Muscle of back (tissue), 11 donors: ENCODE measurements around the gene CMTM6. TPM values are rescaled to one million over a fixed set of nuclear protein-coding genes. Genes with fewer than 3 reads are reported as not detected.
A peak's percentile ranks its signal among the peaks of the same experiment; 100 is the strongest.
"Not testable (repeated sequence)": the region's sequence is repeated elsewhere in the genome, so short reads cannot be mapped to it uniquely, and the experiment has no call there.

Source experiments
- DNase-seq, 3 donors: peaks; one replicate each; pipeline versions ENCODE4 v3.0.0 to v3.0.0-alpha.2; 2013
- polyA plus RNA-seq, 10 donors: library from polyadenylated mRNA; unstranded; fragments of 120-200 nt; gene quantifications; one replicate each; pipeline ENCODE4 v1.2.1, GENCODE V29; 2013; ENCODE audit not compliant: insufficient read length in 10 of 10

CMTM6 gene
- polyA plus RNA-seq, 10 donors: 22.1 to 34.6 (median 28.2) TPM

GRCh38 chr3:32469151-32469874 is 33.3 kb downstream of the CMTM6 start:
- DNase-seq: peak in 1 of 3 donors; percentile 20

DNA sequence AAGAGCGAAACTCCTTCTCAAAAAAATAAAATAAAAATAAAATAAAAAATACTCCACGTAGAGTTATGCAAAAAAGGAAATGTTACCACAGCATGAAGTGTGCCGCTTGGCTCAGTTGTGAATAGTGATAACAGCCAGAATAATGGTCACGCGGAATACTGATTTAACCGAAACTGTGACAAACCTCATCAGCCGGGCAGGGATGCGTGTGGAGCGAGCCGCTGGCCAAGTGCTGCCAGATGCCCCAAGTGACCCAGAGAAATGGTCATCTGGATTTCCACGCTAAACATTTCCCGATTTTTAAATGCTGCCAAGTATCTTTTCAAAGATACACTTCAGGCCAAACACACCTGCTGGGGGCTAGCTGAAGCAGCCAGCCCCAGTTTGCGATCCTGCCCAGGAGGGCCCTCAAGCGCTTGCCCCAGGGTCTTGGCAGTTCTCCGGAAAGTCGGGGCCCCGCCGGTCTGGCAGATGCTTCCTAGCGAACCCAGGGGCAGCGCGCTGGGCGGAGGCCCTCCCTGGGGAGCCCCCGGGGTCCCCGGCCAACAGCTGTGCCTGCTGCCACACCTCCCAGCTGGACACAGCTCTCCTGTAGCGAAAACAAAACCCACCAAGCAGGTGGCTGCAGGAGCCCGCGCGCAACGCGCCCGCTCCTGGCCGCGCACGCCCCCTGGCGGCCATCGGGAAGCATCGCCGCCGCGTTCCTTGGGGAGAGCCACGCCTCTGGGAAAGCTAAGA is 35.1 kb downstream of the CMTM6 start:
- peak; percentile 66 to 87 (median 85) for DNase-seq

DNA sequence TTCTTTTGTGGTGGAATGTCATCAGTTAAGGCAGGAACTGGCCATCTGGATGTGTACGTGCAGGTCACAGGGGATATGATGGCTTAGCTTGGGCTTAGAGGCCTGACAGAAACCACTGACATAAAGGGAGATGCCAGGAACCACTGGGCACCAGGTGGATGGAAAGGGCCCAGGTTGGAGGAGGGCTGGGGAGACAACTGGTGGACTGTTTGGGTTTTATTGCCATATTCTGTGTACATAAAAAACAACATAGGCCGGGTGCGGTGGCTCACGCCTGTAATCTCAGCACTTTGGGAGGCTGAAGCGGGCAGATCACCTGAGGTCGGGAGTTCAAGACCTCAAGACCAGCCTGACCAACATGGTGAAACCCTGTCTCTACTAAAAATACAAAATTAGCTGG is 35.8 kb downstream of the CMTM6 start:
- peak in 1 of 3 donors; percentile 12 for DNase-seq

DNA sequence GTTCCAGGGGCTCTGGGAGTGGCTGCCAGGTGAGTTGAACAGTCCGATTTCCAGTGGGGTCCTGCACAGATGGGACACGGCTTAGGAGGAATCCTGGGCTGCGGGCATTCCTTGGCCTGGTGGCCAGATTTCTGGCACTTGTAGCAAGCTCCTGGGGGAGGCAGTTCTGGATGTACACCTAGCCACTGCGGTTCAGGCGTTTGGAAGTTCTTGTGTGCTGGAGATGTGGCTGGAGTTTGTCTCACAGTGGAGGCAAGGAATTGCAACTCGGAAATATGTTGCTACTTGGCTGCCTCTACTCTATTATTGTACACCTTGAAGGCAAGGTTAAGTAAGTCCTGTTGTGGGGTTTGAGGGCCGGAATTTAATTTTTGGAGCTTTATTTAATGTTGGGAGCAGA is 37.9 kb downstream of the CMTM6 start:
- not testable (repeated sequence) for DNase-seq

- not testable (repeated sequence) for DNase-seq
These were observed 39.2 kb downstream of the CMTM6 start for GRCh38 chr3:32463415-32463814.

- DNase-seq: not testable (repeated sequence)
These were observed 40.3 kb downstream of the CMTM6 start for GRCh38 chr3:32462191-32462986.

DNA sequence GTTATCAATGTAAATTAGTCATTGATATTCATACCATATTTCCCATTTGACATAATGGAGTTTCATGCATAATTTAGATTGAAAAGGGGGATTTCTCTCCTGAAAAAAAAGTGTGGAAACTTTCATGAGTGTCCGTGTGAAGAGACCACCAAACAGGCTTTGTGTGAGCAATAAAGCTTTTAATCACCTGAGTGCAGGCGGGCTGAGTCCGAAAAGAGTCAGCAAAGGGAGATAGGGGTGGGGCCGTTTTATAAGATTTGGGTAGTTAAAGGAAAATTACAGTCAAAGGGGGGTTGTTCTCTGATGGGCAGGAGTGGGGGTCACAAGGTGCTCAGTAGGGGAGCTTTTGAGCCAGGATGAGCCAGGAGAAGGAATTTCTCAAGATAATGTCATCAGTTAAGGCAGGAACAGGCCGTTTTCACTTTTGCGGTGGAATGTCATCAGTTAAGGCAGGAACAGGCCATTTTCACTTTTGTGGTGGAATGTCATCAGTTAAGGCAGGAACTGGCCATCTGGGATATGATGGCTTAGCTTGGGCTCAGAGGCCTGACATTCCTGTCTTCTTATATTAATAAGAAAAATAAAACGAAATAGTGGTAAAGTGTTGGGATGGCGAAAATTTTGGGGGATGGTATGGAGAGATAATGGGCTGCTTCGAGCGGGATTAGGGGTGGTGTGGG is 41.7 kb downstream of the CMTM6 start:
- not testable (repeated sequence) for DNase-seq

GRCh38 chr3:32460031-32460749 is 42.5 kb downstream of the CMTM6 start:
- DNase-seq: peak in 1 of 3 donors; percentile 39

DNA sequence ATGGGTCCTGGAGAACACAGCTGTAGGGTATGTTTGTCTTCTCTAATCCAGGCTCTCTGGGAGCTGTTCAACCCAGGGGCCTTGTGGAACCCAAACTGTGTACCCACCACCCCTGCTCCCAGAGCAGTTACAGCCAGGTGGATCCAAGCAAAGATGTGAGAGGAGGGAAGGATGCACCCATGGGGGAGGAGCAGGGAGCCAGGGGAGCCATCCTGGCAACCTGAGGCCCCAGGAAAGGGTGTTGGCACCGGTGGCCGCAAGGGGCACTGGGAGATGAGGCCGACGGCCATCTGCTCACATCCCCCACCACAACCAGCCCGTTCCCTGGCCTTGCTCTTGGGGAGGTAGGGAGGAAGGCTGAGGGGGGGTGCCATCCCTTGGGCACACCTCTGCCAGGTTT is 43.2 kb downstream of the CMTM6 start:
- DNase-seq: no peak

DNA sequence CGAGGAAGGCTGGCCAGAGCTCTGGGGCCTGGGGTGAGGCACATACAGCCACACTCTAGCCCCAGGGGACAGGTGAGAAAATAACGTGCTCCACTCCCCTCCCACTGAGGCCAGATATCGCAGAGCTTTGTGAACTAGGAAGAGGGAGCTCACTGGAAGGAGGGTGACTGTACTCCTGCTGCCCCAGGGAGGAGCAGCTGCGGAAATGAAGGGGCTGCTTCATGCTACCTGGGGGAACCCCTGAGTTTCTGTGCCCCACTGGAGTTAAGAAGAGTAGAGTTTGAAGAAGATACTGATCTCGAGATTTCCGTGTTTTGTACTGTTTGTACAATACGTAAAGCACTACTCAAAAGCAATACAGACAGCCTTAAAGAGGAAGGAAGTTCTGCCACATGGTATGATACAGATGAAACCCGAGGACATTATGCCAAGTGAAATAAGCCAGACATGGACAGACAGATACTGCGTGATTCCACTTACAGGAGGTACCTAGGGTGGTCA is 44.6 kb downstream of the CMTM6 start:
- no peak for DNase-seq

DNA sequence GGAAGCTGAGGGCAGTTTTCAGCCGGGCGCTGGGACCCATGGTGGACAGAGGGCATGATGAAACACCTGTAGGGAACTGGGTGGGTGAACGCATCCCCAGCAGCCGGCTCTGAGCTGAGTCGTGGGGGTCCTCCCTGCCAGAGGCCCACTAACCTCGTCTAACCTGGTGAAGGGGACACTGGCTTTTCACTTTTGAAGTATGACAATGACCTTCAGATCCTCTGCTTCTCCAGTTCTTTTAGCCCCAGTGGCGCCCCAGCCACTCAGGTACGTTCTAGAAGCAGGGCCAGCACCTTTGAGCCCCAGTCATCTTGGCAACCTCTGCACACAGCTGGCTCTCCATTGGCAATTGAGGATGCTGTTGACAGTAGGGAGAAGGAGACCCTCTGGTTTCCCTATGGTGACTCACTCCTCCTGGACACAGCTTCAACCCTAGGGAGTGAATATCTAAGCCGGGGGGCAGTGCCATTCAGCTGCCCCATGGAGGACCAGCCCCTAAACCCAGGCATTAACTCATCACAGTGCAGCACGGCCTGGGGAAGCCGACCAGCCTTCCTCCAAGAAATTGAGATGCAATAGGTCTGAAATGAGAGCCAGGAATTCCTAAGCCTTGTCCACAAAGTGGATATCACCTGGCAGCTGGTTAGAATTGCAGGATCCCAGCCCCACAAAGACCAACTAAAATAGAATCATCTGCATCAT is 46.1 kb downstream of the CMTM6 start:
- no peak for DNase-seq

DNA sequence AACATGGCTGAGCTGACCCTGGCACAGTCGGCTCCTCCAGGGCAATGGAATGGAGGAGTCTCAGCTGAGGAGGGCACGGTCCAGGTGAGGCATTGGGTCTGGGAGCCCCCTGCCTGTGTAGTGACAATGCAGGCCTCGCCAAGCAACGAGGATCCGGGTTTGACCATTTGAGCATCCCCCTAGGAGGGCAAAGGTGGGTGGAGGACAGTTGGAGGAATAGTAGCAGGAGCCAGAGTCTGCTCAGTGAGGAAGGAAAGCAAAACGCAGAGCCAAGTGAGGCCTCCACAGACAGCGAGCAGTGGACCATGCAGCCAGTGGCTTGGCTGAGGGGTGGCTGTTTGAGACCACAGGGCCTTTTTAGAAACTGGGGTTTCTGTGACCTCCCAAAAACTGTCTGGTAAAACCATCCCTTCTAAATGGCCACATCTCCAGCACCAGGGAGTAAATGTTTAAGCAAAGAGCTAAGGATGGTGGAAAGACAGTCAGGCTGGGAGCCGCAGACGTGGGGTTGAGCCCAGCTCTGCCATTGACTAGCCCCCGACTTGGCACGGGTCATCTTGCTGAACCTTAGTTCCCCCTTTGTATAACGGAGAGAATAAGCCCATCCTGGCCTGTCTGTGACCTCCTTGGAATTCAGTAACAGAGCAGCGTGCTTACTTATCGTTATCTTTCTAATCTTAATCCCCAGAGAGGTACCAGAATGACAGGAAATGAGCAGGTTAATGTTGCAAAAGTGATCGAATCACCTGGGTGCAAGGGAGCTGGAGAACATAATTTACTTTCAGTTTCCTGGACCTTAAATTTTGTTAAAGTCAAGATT is 46.8 kb downstream of the CMTM6 start:
- DNase-seq: no peak

GRCh38 chr3:32454731-32455608 is 47.7 kb downstream of the CMTM6 start:
- no peak for DNase-seq

- DNase-seq: no peak
These were observed 48.5 kb downstream of the CMTM6 start for GRCh38 chr3:32454111-32454510.

GRCh38 chr3:32453346-32453745 is 49.3 kb downstream of the CMTM6 start:
- no peak for DNase-seq

DNA sequence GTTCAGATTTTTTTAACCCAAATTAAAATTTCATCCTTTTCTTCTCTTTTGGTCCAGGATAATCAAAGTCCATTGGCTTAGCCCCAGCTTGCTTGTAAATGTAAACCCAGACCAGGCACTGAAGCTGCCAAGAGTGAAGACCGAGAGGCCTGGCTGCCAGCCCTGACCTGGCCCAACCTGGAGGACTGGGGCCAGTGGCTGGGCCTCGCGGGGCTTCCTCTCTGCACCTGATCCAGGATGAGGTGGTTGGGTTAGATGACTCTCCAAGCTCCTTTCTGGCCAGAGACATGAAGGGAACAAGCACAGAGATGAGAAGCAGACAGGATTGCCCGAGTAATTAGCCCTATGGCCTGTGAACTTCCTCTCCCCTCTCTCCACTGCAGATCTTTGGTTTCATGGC is 50.6 kb downstream of the CMTM6 start:
- DNase-seq: no peak

GRCh38 chr3:32450992-32451659 is 51.5 kb downstream of the CMTM6 start:
- DNase-seq: no peak

DNA sequence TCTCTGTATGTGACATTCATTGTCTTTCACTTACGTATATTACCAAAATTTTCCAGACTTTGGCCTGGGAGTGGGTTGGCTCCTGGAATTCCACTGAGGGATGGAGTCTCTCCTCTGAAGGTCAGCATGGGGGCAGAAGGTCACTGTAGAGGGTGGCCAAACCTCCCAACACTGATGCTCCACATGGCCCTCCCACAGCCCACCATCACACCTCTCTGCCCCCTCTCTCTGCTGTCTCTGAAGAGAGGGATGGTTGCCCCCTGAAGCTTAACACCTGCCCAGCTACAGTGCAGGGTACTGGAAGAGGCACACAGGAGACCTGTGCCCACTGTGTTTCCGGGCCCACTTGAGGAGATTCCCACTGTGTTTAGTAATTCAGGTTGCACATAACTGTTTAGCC is 52.2 kb downstream of the CMTM6 start:
- no peak for DNase-seq
